Dedifferentiated amniotic fluid mesenchymal stem cell (primary cell): ENCODE data around the gene PRDM7.
"Not testable (repeated sequence)": the region's sequence is repeated elsewhere in the genome, so short reads cannot be mapped to it uniquely, and the experiment has no call there.

Experiments
- DNase-seq: peaks from one replicate; pipeline ENCODE4 v3.0.0-alpha.2; 2016; ENCODE audit errors: extremely low spot score

Gene PRDM7

DNA sequence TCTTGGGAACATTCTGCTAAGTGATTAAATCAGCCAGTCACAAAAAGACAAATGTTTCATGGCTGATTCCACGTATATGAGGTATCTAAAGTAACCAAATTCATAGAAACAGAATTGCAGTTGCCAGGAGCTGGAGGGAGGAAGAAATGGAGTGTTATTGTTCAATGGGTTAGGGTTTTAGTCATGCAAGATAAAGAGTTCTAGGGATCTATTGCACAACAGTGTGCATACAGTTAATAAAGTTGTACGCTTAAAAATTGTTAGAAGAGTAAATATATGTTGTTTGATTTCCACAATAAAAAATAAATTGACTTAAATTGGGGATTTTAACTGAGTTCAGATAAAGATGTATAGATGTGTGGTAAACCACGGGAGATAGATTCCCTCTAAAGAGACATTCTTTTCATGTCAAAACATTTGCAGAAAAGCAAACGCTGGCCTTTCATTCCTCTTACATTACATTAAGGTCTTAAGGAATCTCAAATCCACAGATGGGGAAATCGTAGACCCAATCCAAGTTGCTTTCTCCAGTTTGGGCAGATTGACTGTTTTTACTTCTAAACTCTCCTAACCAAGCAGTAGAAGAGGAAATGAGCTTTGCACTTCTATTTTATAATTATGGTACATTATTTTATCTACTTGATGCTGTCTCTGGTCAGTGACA lies 4.6 kb downstream of the PRDM7 start:
- DNase-seq = no peak

DNA sequence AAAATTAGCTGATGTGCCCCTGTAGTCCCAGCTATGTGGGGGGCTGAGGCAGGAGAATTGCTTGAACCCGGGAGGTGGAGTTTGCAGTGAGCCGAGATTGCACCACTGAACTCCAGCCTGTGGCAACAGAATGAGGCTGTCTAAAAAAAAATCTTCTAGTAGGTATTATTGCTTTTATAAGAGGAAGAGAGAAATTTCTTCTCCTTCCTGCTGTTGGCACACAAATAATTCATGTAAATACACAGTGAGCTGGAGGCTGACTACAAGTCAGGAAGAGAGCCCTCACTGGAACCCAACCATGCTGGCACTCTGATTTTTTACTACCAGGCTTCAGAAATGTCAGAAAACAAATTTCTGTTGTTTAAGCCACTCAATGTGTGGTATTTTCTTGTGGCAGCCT lies 6.7 kb downstream of the PRDM7 start:
- no peak for DNase-seq

DNA sequence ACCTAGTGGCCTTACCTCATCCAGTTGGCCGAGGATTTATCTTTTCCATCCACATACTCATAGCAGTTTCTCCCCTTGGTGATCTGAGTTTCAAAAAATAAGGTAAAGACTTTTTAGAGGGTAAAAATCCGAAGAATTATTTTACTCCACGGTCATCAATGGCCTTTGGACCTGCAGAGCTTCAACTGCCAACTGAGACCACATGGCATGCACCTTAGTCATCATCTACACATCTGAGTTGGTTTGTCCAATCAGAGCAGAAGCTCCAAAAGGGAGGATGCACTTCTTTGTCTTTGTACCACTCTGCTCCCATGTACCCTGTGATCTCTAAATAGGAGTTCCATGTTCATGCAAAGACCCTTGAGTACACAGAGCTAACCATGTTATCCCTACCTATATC lies 15.7 kb downstream of the PRDM7 start:
- no peak for DNase-seq

DNA sequence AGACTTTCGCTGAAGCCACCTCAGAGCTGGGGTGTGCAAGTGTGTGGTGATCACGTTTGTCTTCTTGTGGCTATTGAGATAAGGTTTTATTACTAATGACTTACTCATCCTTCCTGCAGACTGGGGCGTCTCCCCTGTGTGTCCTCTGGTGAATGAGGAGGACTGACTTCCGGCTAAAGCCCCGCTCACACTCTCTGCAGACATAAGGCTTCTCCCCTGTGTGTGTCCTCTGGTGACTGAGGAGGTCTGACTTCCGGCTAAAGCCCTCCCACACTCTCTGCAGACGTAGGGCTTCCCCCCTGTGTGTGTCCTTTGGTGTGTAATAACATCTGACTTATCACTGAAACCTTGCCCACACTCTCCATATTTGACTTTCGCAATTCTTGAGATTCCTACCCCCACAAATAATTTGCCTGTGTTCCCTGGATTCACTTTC lies 19.4 kb downstream of the PRDM7 start:
- DNase-seq = no peak

DNA sequence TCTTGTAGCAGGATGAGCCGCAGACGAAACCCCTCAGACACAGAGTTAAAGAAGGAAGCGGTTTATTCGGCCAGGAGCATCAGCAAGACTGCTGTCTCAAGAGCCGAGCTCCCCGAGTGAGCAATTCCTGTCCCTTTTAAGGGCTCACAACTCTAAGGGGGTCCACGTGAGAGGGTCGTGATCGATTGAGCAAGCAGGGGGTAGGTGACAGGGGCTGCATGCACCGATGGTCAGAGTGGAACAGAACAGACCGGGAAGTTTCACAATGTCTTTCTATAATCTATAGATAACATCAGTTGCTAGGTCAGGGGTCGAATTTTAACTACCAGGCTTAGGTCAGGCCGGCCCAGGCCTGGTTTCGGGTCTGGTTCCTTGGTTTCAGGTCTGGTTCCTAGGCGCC lies 20.6 kb downstream of the PRDM7 start:
- not testable (repeated sequence) for DNase-seq

DNA sequence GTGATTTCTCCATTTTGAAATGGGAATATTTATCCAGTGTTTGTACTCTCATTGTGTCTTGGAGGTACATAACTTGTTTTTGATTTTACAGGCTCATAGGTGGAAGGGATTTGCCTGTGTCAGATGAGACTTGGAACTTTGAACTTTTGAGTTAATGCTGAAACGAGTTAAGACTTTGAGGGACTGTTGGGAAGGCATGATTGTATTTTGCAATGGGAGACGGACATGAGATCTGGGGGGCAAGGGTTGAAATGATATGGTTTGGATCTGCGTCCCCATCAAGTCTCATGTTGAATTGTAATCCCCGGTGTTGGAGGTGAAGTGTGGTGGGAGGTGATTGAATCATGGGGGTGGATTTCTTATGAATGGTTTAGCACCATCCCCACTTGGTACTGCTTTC lies 21.8 kb downstream of the PRDM7 start:
- DNase-seq = no peak

DNA sequence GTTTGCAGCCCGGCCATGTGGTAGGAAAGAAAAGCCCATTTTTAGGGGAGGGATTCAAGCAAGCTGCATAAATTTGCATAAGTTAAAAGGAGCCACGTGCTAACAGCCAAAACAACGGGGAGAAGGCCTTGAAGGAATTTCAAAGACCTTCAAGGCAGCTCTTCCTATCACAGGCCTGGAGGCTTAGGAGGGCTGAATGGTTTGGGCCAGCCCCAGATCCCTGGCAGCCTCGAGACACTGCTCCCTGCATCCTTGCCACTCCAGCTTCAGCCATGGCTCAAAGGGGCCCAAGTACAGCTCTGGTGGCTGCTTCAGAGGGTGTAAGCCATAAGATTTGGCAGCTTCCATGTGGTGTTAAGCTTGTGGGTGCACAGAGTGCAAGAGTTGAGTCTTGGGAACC lies 22.6 kb downstream of the PRDM7 start:
- no peak for DNase-seq

DNA sequence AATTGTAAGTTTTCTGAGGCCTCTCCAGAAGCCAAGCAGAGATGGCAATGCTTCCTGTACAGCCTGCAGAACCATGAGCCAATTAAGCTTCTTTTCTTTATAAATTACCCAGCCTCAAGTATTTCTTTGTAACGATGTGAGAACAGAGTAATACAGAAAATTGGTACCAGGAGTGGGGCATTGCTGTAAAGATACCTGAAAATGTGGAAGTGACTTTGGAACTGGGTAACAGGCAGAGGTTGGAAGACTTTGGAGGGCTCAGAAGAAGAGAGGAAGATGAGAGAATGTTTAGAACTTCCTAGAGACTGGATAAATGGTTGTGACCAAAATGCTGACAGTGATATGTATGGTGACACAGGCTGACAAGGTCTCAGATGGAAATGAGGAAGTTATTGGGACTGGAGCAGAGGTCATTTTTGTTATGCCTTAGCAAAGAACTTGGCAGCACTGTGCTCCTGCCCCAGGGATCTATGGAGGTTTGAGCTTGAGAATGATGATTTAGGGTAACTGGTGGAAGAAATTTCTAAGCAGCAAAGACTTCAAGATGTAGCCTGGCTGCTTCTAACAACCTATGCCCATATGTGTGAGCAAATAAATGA lies 23.1 kb downstream of the PRDM7 start:
- DNase-seq = no peak

DNA sequence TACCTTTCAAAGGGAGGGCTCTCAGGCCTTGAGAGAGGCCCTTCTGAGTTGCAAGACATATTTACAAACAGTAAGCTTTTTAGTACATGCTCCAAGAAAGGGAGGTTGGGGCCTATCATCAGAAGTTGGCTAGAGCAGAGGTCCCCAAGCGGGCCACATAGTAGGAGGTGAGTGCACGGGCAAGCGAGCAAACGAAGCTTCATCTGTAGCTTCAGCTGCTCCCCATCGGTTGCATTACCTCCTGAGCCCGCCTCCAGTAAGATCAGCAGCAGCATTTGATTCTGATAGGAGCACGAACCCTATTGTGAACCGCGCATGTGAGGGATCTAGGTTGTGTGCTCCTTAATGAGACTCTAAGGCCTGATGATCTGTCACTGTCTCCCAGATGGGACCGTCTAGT lies 26.2 kb downstream of the PRDM7 start:
- no peak for DNase-seq

DNA sequence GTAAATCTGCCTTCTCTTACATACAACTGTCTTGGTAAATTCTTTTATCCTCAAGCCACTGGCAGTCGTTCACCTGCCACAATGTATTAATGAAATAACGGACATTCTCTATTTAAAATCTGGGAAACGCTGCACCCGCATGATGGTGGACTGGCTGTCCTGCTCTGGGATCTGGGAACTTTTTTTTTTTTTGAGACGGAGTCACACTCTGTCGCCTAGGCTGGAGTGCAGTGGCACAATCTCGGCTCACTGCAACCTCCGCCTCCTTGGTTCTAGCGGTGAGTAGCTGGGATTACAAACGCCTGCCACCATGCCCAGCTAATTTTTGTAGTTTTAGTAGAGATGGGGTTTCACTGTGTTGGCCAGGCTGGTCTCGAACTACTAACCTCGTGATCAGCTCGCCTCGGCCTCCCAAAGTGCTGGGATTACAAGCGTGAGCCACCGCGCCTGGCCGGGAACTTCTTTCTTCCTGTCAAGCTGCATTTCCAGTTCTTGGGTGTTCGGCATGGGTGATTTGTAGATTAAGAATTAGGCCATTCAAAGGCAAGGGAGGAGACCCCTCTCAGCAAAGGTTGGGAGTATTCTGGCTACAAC lies 28.3 kb downstream of the PRDM7 start:
- DNase-seq = no peak

DNA sequence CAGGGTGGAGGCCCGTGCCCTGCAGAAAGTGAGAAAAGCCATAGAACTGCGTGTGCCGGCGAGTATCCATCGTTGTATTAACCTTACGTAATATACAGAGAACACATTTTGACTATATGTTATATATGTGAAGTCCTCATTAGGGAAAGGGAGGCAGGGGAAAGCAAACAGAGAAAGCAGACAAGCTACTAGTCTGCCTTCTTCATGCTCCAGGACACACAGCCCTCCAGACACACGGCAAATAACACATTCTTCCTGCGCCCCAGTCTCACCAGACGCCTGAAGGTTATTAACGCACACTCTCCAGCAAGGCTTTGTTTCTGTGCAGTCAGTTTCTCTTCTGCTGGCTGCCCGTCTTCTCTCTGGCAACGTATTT lies 28.8 kb downstream of the PRDM7 start:
- DNase-seq = no peak

DNA sequence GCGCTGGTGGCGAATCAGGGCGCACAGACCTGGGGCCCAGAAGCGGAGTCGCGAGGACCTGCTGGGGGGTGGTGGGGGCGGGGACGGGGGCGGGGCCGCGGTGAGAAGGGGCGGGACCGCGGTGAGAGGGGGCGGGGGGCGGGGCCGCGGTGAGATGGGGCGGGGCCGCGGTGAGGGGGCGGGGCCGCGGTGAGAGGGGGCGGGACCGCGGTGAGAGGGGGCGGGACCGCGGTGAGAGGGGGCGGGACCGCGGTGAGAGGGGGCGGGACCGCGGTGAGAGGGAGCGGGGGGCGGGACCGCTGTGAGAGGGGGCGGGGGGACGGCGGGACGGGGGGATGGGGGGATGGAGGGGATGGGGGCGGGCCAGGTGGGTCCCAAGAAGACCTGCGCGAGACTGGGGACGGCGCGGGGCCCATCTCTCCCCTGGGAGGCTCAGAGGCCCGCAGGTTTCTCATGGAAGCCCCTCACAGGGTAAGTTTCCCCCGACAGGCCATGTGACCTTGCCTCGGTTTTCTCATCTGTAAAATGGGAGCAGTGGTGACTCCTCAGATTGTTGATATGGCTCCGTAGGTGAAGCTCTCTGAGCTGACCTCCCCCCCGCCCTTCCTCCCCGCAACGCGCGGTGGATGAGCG lies 29.3 kb downstream of the PRDM7 start:
- DNase-seq = no peak

DNA sequence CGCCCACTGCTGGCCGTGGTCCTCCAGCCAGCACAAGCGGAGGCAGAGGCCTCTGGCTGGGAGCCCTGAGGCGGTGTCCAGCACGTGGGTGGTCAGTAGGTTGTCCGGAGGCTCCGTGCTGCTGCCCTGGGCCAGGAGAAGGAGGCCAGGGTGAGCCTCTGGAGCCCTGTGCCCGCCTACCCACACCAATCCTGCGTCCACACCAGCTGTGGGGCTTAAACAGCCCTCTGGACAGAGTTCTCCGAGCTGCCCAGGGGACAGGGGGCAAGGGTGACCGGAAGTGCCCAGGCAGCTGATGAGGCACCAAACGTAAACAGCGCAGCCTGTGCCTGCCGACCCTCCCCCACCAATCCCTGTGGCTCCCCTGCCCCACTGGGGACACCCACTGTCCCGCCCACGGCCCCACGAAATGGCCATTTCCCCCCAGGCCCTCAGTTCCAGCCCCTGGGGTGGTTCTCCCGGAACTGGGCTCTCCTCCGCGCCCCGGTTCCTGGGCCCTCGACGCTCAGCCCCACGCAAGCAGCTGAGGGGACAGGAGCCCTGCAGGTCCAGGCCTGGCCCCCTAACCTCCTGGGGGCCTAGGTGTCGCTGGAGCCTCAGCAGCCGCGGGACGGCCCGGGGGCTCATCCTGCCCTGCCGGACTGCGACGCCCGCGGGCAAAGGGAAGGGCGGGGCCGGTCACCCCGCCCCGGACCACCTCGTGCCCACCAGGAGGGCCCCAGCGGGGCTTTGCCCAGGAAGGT lies 30.0 kb downstream of the PRDM7 start:
- DNase-seq = no peak

DNA sequence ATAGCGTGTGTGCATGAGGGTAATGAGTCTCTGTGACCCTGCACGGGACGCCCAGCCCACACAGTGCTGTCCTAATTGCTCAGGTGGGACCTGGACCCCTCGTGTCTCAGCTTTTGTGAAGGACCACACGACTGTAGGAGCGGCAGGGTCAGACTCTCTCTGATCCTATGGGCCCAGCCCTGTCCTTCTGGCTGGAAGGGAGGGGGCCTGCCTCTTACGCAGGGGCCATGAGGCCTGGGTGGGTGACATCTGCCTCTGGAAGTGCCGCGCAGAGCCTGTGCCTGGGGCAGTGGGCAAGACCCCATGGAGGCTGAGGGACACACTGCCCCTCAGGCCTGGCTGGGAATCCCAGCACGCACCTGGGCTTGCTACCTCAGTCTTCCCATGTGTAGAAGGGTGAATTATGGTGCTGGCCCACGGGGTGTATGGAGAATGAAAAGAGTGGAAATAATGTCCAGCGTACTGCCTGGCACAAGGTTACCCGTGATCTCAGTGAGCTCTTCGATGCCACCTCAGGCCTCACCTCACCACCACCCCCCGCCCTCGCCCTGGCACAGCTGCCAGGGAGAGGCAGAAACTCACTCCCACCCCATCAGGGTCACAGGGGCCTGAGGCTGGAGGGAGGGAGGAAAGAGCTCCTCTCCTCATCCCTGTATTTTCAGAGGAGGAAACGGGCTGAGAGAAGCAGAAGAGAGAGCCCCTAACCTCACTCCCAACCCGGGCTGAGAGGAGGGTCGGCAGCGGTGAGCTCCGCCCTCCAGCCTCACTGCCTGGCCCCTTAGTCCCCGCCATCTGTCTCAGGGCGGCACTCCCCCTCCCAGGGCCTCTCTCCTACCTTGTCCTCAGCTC lies 30.8 kb downstream of the PRDM7 start:
- DNase-seq = no peak

DNA sequence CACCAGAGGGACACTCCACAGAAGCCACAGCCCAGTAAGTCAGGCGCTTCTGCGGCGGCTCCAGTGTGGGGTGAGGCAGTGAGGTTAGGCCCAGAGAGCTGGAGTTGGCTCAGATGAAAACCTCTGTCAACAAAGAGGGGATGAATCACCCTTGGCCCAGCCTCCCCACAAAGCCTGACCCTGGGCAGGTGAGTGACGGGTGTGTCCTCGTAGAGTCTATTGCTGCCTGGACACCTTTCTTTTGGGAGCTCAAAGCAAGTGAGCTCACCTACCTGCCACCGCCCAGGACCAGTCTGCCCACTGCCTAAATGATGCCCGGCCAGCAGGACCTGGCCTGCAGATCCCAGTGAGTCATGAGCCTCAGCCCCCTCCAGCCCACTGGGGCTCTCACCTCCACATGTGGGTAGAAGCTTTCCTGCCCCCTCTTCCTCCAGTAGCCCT lies 33.0 kb downstream of the PRDM7 start:
- DNase-seq = no peak

DNA sequence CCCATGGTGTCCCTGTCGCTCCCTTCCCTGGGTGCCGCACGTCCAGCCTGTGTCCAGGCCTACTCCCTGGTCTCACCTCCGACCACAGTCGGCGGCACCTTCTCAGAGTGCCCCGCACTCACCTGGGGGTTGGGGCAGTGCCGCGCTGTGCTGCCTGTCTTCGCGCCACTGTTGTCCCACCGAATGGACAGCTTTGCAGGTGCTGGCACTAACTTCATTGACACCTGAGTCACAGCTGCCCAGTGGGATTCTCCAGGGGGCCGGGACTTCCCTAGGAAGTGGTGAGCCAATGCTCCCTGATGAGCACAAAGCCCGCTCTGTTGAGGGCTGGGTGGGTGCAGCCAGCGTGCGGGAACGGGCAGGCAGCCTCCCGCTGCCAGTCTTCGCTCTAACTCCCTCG lies 33.6 kb downstream of the PRDM7 start:
- no peak for DNase-seq

DNA sequence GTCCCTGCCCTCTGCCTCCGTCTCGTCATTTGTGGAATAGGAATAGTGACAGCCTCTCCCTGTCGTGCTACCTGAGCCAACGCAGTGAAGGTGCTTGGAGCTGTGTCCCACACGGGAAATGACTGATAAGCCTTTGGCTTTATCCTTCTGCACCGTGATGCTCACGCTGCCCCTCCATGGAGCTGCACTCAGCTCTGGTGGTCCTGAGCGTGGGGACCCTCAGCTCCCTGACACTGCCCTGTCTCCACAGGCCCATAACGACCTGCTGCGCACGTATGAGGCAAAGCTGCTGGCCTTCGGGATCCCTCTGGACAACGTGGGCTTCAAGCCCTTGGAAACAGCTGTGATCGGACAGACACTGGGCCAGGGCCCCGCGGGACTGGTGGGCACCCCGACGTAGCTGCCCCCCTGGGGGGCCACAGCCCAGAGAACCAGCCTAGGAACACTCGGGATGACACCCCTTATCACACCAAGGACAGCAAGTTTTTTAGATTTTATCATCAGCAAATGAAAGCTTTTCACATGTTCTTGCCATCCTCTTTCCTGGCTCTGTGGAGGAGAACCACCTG lies 34.1 kb downstream of the PRDM7 start:
- no peak for DNase-seq

DNA sequence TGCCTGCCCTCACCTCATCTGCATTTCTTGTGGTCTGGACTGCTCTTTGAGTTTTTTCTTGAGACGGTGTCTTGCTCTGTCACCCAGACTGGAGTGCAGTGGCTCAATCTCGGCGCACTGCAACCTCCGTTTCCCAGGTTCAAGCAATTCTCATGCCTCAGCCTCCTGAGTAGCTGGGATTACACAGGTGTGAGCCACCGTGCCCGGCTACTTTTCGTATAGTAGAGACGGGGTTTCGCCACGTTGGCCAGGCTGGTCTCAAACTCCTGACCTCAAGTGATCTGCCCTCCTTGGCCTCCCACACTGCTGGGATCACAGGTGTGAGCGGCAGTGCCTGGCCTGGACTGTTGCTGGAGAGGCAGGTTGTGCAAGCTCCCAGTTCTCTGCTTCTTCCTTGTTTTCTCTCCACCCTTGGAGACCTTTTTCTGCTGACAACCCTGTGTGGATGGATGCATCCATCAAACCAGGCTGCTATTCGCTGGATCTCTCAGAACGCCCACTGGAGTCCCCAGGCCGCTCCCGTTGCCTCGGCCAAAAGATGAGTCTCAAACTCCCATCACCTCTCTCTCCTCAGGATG lies 35.1 kb downstream of the PRDM7 start:
- DNase-seq = no peak

DNA sequence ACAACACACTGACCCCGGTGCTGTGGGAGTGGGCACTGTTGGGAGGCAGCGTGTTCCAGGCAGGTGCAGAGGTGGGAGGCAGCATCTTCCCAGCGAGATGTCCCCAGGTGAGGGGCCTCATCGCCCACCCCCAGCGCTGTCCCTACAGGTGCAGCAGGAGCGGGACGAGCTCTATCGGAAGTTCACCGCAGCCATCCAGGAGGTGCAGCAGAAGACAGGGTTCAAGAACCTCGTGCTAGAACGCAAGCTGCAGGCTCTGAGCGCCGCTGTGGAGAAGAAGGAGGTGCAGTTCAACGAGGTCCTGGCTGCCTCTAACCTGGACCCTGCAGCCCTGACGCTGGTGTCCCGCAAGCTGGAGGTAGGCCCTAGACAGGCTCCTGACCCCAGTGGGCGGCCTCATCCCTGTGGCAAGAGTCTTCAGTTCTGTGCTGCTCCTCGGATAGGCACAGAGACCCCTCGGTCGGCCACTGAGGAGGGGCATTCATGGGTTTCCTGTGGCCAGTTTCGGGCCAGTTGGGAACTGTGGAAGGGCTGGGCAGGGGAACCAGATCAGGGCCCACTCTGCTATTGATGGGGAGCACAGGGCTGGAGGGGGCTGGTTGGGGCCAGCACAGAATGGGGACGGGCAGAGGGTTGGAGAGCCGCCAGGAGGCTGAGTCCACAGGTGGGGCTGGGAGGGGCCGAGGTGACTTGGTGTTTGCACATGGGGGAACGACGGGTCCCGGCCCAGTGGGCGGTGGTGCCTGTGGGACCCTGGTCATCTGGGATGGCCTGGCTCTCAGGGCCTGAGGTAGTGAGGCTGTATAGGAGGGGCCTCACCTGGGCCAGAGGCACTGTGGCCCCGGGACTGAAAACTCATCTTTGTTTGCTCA lies 36.7 kb downstream of the PRDM7 start:
- DNase-seq = no peak

DNA sequence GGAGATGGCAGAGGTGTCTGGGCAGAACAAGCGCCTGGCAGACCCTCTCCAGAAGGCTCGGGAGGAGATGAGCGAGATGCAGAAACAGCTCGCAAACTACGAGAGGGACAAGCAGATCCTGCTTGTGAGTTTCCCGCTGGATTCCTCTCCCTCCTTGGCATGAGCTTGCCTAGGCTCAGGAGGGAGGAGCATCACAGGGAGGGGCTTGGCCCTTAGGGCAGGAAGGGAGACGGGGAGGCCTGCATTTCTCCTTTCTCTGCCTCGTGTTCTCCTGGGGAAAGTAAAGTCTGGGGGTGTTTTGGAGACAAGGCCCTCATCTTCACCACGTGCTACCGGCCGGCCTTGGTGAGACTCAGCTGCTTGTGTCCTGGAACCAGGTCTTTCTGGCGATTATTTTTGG lies 39.9 kb downstream of the PRDM7 start:
- DNase-seq = no peak
